ENCODE data around the gene SLIT3. TPM values are rescaled to one million over a fixed set of nuclear protein-coding genes. Genes with fewer than 3 reads are reported as not detected.

Gene SLIT3
- total and polyA plus RNA-seq, 10 of the 15 experiments (the other 5 are each of a cell fraction or from before 2014, with no cell fraction given): 0.05 TPM; not detected in 9

GRCh38 chr5:169013208-169013728, 287.7 kb downstream of the SLIT3 start (continued):
- no peak for TF ChIP-seq SREBF1 (IDR thresholded peaks at IDR 0.05; ENCODE audit: low read length)

GRCh38 chr5:169012450-169012849, 288.5 kb downstream of the SLIT3 start:
- Histone ChIP-seq H3K27me3 (replicated peaks in 1 of 2; ENCODE audit: control insufficient read depth in 2 of 2, insufficient read depth in 2 of 2, low read length in 1 of 2) (peaks cover 1 to 3% of the 10 kb centered on the region in 2 experiments), H2AFZ (ENCODE audit: control insufficient read depth, low read depth, low read length) (no peak overlapping the region), H3K4me1 (ENCODE audit: control insufficient read depth, insufficient read depth, low read length) (0 out of 2 replicates have a peak, but pooled peaks cover 5% of the 10 kb centered on the region), H3K79me2 (ENCODE audit: control insufficient read depth, insufficient read depth, low read length) (no peaks in the 10 kb centered on the region), H3K4me3 (no peak overlapping the region), H3K36me3 (ENCODE audit: control insufficient read depth in 2 of 2, insufficient read depth in 2 of 2, low read length in 1 of 2) (no peaks in the 10 kb centered on the region), H3K9ac (ENCODE audit: control insufficient read depth, insufficient read depth, low read length) (no peak overlapping the region), H3K9me3 (replicated peaks; ENCODE audit: control insufficient read depth, insufficient read depth, low read length) (no peaks in the 10 kb centered on the region), H3K4me2 (ENCODE audit: control insufficient read depth, insufficient read depth) (no peak overlapping the region), H3K27ac (ENCODE audit: control insufficient read depth, insufficient read depth) (no peak overlapping the region), H4K20me1 (ENCODE audit: control insufficient read depth, insufficient read depth) (no peaks in the 10 kb centered on the region)
- FAIRE-seq (no peak), DNase-seq (ENCODE audit: low read depth, low spot score) (no peak), ATAC-seq (no peak)
- RAD21 ChIA-PET (ENCODE audit: unreplicated experiment): no interaction called here
- SMC1A ChIA-PET (ENCODE audit: uncharacterized antibody, unreplicated experiment): no interaction called here
- POLR2A ChIA-PET: no interaction called here
- WGBS (ENCODE audit: insufficient coverage, insufficient replicate concordance, low lambda C conversion rate, missing lambda C conversion rate): 11% methylated on average over 4 of the region's 4 CpGs
- intact Hi-C loops (cut with micrococcal nuclease; ENCODE audit: unreplicated experiment) (no loop called here), in situ Hi-C loops (cut with MboI) (no loop called here)
- TF ChIP-seq MEF2B (IDR thresholded peaks at IDR 0.05; ENCODE audit: partially characterized antibody, poor library complexity, severe bottlenecking) (no peak), RCOR1 (conservative IDR thresholded peaks at IDR 0.05; ENCODE audit: low read depth, low read length) (no peak), SUZ12 (IDR thresholded peaks at IDR 0.05; ENCODE audit: unreplicated experiment) (no peak), ZBTB40 (IDR thresholded peaks at IDR 0.05; ENCODE audit: borderline replicate concordance) (no peak), POLR2AphosphoS5 (IDR thresholded peaks at IDR 0.05; ENCODE audit: low read length) (no peak), MLLT1 (IDR thresholded peaks at IDR 0.05) (no peak), CHD1 (IDR thresholded peaks at IDR 0.05; ENCODE audit: low read depth, low read length) (no peak), ZNF207 (IDR thresholded peaks at IDR 0.05; ENCODE audit: borderline replicate concordance) (no peak), JUND (IDR thresholded peaks at IDR 0.05; ENCODE audit: low read depth, low read length) (no peak), ETV6 (conservative IDR thresholded peaks at IDR 0.05 in 1 of 2, IDR thresholded peaks at IDR 0.05 in 1 of 2; ENCODE audit: borderline replicate concordance in 1 of 2, low read depth in 1 of 2) (no peak)
- TF ChIP-seq, protein P1, sequence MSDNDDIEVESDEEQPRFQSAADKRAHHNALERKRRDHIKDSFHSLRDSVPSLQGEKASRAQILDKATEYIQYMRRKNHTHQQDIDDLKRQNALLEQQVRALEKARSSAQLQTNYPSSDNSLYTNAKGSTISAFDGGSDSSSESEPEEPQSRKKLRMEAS (IDR thresholded peaks at IDR 0.05; ENCODE audit: low read depth, low read length): no peak
- CTCF ChIA-PET: interaction anchor here (1.3 kb wide), 1 partner anchor 25 kb away, joined by 5 read pairs; no protein-coding TSS in a partner anchor
- BruUV-seq (replicated peaks): no TSS peak
